GM19099 (cell line): ENCODE results near the gene AADAC.

Experiments
- POLR2A ChIP-seq: IDR thresholded peaks from 3 replicates; pipeline ENCODE4 v1.6.1; 2011; ENCODE audit warnings: low read depth; ENCODE audit not compliant: insufficient read length; ENCODE audit errors: extremely low read depth

AADAC gene

DNA sequence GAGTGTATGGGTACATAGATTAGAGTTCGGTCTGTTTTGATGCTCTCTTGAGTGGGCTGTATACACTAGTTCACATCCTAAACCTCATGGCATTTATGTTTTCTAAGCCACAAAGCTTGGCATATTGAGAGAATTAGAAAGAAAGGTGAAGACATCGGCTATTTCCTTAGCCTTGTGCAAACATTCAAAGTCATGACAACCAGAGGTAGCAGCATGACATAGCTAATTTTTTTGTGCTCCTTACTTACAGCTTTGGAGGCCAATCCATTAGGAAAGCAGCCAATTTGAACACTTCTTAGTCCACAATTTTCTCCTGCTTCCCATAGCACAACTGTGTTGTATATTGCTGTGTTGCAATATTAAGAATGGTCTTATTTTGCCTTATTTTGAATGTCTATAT is 21.5 kb upstream of the AADAC start:
- TF ChIP-seq POLR2A: no peak

DNA sequence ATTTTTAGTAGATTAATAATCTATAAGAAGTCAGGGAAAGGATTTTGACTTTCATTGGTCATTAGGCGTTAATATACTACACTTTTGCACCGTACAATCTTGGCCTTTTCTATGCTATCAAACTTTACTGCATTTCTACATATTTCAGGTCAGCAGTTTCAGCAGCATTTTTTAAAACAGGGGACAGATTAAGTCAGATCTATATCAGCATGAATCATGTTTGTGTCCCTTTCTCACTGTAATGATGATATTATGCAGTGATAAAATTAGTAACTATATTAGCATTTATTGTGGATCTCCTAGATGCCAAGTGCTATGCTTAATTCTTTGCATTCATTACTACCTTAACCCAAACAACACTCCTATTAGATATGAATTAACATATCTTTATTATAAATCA is 20.3 kb upstream of the AADAC start:
- no peak for TF ChIP-seq POLR2A

DNA sequence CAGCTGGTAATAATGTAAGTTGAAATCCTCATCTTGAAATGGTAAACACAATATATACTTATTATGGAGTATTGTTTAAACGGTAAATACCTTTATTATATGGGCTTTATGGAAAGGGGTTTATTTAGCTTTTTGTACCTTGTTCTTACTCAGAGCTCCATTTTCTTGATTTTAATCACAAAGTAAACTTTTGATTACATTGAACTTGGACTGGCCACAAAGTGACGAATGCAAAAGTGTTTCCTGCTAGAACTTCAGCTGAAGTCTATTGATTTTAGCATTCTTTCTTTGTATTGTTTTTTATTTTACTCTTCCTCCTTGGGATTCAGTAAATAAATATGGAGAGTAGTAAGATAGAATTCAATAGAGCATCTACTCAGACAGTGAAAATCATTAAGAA is 19.8 kb upstream of the AADAC start:
- TF ChIP-seq POLR2A: no peak

DNA sequence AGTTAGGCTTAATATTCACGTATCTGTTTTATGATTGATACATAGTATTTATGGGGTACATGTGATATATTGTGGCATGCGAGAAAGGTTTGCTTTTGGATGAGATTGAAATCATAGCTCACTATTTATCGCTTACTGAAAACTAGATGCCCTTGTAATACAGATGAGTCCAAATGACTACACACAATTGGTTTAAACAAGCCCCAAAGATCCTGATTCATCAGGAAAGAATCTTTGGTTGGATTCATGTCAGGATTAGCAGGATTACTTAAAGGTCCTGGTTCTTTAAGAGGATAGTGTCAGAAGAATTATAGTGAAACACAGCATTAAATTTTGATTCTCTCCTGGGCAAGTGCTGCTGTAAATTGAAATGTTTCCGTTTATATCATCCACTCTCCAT is 18.6 kb upstream of the AADAC start:
- TF ChIP-seq POLR2A: no peak

DNA sequence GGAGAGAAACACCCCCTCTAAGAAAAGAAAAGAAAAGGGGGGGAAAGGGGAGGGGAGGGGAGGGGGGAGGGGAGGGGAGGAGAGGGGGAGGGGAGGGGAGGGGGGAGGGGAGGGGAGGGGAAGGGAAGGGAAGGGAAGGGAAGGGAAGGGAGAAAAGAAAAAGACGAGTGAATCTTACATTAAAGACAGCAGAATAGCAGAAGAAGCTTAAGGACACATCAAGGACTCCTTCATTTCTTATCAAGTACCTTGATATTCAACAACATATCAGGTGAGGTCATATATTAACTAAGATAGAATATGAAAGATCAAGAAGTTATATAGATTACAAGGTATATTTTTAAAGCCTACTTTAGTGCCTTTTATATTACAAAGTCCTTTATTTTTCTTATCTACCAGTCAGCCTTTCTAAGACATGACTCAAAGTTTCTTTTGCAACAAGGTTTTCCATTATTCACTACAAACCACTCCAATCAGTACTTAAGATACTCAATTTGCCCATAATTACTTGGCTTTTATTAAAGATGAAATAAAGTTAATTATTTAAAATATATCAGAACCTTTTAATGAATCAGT is 17.7 kb upstream of the AADAC start:
- no peak for TF ChIP-seq POLR2A

DNA sequence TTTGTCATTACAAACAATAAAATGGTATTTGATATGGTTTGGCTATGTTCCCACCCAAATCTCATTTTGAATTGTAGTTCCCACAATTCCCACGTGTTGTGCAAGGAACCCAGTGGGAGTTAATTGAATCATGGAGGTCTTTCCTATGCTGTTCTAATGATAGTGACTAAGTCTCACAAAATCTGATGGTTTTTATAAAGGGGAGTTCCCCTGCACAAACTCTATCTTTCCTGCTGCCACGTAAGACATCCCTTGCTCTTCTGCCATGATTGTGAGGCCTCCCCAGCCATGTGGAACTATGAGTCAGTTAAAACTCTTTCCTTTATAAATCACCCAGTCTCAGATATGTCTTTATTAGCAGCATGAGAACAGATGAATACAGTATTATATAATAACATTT is 15.4 kb upstream of the AADAC start:
- no peak for TF ChIP-seq POLR2A

DNA sequence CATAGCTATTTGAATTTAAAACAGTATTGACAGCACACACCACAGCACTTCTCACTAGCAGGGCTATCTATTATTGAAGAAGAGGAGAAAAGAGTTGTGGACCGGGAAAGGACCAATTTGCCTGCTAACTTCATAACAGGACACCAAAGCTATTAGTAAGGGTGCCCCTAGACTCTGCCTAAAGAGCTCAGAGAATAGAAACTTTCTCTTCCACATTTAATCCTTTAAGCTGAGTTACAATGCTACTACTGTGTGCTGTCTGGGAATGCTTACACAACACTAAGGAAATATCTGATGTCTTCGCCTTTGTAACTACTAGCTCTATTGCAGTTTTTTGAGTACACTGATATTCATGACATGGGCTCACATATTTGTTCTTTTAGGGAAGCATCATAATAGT is 13.5 kb upstream of the AADAC start:
- no peak for TF ChIP-seq POLR2A

DNA sequence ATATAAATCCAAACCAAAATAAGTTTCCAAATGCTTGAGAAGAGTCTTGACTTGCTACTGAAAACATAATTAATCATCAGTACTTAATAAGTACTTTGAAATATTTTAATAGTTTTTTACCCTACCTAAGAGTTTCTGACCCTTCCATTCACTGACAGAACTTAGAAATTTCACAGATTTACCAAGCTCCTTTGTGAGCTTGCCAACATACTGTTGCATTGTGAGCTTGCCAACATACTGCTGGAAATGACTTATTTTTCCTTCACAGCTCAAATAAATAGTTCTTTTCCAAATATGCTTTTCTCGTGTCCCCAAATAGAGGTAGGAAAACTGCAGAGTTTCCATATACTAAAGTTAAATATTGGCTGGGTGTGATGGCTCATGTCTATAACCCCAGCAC is 9.6 kb upstream of the AADAC start:
- TF ChIP-seq POLR2A: no peak

DNA sequence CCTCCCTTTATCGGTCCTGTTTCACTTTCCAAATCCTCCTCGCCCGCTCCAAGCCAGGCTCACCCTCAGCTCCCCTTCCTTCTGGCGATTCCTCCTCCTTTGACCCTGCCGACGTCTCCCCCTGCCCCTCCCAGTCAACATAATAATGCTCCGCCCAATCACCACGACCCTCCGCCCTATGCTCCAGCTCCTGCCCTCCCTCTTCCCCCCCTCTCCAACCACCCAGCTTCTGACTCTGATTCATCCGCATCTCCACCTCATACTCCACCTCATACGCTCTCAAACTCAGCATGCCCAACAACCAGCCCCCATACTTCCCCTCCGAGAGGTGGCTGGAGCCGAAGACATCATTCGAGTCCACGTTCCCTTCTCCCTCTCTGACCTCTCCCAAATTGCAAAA is 7.1 kb upstream of the AADAC start:
- TF ChIP-seq POLR2A: no peak

DNA sequence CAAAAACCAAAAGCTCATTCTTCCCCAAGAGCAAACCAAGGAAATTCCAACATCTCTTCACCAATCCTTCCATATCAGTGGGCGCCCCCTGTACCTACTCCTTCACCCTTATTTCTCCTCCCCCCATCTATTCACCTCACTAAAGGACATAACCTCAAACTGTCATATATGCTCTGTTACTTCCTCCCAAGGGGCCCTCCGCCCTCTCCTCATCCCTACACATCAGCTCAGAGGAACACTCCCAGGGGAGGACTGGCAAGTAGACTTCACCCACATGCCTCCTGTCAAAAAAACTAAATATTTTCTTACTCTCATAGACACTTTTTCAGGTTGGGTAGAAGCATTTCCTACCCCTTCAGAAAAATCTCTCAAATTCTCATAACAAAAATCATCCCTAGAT is 2.4 kb upstream of the AADAC start:
- no peak for TF ChIP-seq POLR2A

DNA sequence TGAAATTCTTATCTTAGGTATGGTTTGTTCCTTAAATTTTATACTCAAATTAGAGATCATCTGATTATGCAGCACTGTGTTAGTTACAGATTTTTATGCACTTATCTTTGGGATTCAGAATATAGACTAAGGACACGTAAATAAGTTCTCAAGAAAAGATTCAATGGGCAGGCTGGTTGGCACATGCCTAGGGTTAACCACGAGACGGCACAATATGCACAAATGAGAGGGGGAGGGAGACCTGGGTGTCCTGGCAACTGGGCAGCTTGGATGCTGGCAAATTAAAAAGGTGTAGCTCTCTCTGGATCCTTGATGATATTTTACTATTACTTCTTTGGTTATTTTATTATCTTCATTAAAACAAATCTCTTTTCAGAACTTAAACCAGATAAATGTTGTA is 672 bp downstream of the AADAC start:
- TF ChIP-seq POLR2A: no peak

DNA sequence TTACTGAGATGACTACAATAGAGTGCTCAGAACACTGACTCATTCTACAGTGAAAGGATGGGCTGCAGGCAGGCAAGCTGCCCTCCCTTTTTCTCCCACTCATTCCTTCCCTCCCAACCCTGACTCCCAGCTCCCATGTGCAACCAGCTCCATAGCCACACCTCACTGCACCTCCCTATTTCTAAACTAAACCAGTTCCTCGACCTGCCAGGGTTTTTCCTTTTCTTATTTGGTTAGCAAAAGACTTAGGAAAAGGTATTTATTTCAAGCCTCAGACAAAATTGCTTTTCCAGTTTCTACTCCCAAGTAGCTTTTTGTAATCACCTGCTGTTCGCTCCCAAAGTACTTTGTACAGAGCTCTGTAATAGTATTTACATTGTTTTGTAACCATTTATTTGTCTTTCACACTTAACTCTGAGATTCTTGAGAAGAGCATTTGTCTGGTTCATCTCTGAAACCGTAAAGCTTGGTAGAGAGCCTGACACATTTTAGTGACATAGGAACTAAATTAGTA is 2.2 kb downstream of the AADAC start:
- TF ChIP-seq POLR2A: no peak

DNA sequence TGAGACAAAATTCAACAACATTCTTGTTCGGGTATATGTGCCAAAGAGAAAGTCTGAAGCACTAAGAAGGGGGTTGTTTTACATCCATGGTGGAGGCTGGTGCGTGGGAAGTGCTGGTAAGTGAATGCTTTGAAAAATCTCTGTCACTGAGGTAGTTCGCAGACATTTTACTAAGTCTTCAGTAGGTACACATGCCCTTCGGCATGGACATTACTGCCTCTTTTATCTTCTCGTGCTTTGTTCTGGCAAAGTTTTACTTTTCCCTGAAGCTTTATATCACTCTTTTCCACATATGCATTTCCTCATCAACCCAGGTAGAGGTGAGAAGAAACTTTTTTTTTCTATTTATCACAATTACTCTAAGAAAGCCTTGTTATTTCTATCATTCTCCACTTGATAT is 3.6 kb downstream of the AADAC start:
- TF ChIP-seq POLR2A: no peak

DNA sequence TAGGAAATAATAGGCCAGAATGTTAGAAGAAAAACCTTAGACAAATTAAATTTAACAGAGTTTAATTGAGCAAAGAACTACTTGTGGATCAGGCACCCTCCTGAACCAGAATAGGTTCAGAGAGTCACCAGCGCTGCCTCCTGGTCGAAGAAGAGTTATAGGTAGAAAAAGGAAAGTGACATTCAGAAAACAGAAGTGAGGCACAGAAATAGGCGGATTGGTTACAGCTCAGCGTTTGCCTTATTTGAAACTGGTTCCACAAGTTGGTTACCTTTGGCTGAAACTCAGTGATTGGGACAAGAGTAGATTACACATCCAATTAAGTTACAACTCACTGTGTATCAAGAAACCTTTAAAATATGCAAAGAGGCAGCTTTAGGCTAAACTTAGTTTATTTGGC is 4.4 kb downstream of the AADAC start:
- TF ChIP-seq POLR2A: no peak

DNA sequence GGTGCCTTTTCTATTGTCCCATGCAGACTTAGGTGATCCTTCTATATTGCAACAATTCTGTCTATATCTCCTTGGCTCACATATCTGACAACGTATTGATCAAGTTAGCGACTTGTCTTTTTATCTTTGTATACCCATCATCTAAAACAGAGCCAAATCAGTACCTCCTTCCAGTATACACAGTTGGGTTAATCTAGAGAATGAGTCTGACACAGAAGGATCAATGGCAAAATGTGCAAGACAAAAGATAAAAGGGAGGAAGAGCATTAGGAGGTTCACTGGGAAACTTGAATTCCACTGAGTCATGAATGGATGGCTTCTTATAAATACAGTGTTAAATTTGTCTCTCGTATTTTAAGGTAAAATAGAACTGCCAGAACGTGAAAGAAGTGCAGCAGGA is 6.0 kb downstream of the AADAC start:
- TF ChIP-seq POLR2A: no peak

DNA sequence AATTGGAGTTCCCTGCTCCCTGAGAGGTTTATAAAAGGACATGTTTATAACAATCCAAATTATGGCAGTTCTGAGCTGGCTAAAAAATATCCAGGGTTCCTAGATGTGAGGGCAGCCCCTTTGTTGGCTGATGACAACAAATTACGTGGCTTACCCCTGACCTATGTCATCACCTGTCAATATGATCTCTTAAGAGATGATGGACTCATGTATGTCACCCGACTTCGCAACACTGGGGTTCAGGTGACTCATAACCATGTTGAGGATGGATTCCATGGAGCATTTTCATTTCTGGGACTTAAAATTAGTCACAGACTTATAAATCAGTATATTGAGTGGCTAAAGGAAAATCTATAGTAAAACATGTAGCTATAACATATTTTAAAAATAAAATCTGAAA is 13.9 kb downstream of the AADAC start:
- TF ChIP-seq POLR2A: no peak
